H9 (cell line): ENCODE measurements around the gene FCAMR. TPM values are rescaled to one million over a fixed set of nuclear protein-coding genes. Genes with fewer than 3 reads are reported as not detected.

Experiments
- DNase-seq: peaks from one replicate; pipeline ENCODE4 v3.0.0-alpha.2; 2017
- H2AFZ ChIP-seq: one replicate; pipeline ENCODE4 v1.6.1; 2013; ENCODE audit warnings: mild to moderate bottlenecking, low read length, control low read depth, moderate library complexity
- H2AK5ac ChIP-seq: 2 replicates; pipeline ENCODE4 v1.6.1; 2013; ENCODE audit warnings: low read length, control low read depth, mixed read lengths; ENCODE audit not compliant: insufficient read length
- H2BK120ac ChIP-seq: one replicate; pipeline ENCODE4 v1.6.1; 2013; ENCODE audit warnings: low read depth, mild to moderate bottlenecking, low read length, control low read depth, inconsistent platforms; ENCODE audit not compliant: poor library complexity, severe bottlenecking
- H2BK12ac ChIP-seq: 2 replicates; pipeline ENCODE4 v1.6.1; 2013; ENCODE audit warnings: low read length, control low read depth, mixed read lengths, low read depth; ENCODE audit not compliant: insufficient read length
- H2BK15ac ChIP-seq: 2 replicates; pipeline ENCODE4 v1.6.1; 2013; ENCODE audit warnings: low read depth, low read length, control low read depth
- H2BK20ac ChIP-seq: one replicate; pipeline ENCODE4 v1.6.1; 2013; ENCODE audit warnings: low read depth, mild to moderate bottlenecking, low read length, control low read depth, inconsistent platforms; ENCODE audit not compliant: poor library complexity, severe bottlenecking
- H2BK5ac ChIP-seq: 2 replicates; pipeline ENCODE4 v1.6.1; 2013; ENCODE audit warnings: low read length, control low read depth, mixed read lengths; ENCODE audit not compliant: insufficient read length
- H3K14ac ChIP-seq: 2 replicates; pipeline ENCODE4 v1.6.1; 2013; ENCODE audit warnings: low read length, control low read depth; ENCODE audit not compliant: insufficient read depth
- H3K18ac ChIP-seq: 2 replicates; pipeline ENCODE4 v1.6.1; 2013; ENCODE audit warnings: low read depth, mild to moderate bottlenecking, mixed read lengths, low read length, control low read depth; ENCODE audit not compliant: insufficient read length
- H3K23ac ChIP-seq: 2 replicates; pipeline ENCODE4 v1.6.1; 2013; ENCODE audit warnings: low read length, control low read depth, mixed read lengths, low read depth; ENCODE audit not compliant: insufficient read length
- H3K23me2 ChIP-seq: 2 replicates; pipeline ENCODE4 v1.6.1; 2013; ENCODE audit warnings: low read depth, mild to moderate bottlenecking, mixed read lengths, low read length, control low read depth; ENCODE audit not compliant: insufficient read length, poor library complexity, severe bottlenecking
- H3K27ac ChIP-seq: 2 replicates; pipeline ENCODE4 v1.5.1; 2013; ENCODE audit warnings: low read length, control low read depth, mixed read lengths, low read depth; ENCODE audit not compliant: insufficient read length
- H3K27me3 ChIP-seq: 2 replicates; pipeline ENCODE4 v1.6.1; 2013; ENCODE audit warnings: low read length, control low read depth, inconsistent platforms; ENCODE audit not compliant: insufficient read depth
- H3K4ac ChIP-seq: 2 replicates; pipeline ENCODE4 v1.6.1; 2013; ENCODE audit warnings: low read depth, mild to moderate bottlenecking, control low read depth, inconsistent platforms, low read length, moderate library complexity
- H3K4me1 ChIP-seq: 2 replicates; pipeline ENCODE4 v1.6.1; 2013; ENCODE audit warnings: low read length, control low read depth, inconsistent platforms; ENCODE audit not compliant: insufficient read depth
- H3K4me2 ChIP-seq: 2 replicates; pipeline ENCODE4 v1.6.1; 2013; ENCODE audit warnings: low read length, control low read depth, mixed read lengths; ENCODE audit not compliant: insufficient read length, insufficient read depth
- H3K56ac ChIP-seq: 2 replicates; pipeline ENCODE4 v1.6.1; 2013; ENCODE audit warnings: low read depth, mild to moderate bottlenecking, mixed read lengths, low read length, control low read depth; ENCODE audit not compliant: insufficient read length
- H3K79me1 ChIP-seq: 2 replicates; pipeline ENCODE4 v1.6.1; 2013; ENCODE audit warnings: low read depth, mild to moderate bottlenecking, moderate library complexity, low read length, control low read depth, inconsistent platforms; ENCODE audit not compliant: insufficient read depth, poor library complexity, severe bottlenecking
- H3K79me2 ChIP-seq: 2 replicates; pipeline ENCODE4 v1.6.1; 2013; ENCODE audit warnings: low read length, control low read depth, inconsistent platforms; ENCODE audit not compliant: insufficient read depth
- H3K9ac ChIP-seq: 2 replicates; pipeline ENCODE4 v1.6.1; 2013; ENCODE audit warnings: low read length, control low read depth, mixed read lengths; ENCODE audit not compliant: insufficient read length; ENCODE audit errors: extremely low read depth
- H3K9me3 ChIP-seq: one replicate; pipeline ENCODE4 v1.6.1; 2013; ENCODE audit warnings: low read depth, low read length, inconsistent platforms; ENCODE audit not compliant: control insufficient read depth
- H3T11ph ChIP-seq: one replicate; pipeline ENCODE4 v1.6.1; 2013; ENCODE audit warnings: mild to moderate bottlenecking, low read length, control low read depth, inconsistent platforms
- H4K20me1 ChIP-seq: one replicate; pipeline ENCODE4 v1.6.1; 2013; ENCODE audit not compliant: control insufficient read depth, insufficient read length, insufficient read depth
- H4K5ac ChIP-seq: 2 replicates; pipeline ENCODE4 v1.6.1; 2013; ENCODE audit warnings: low read depth, mild to moderate bottlenecking, mixed read lengths, low read length, control low read depth; ENCODE audit not compliant: insufficient read length
- H4K8ac ChIP-seq: replicated peaks from 2 replicates; pipeline ENCODE4 v1.6.1; 2013; ENCODE audit warnings: low read length, control low read depth, mixed read lengths, low read depth; ENCODE audit not compliant: insufficient read length
- H4K91ac ChIP-seq: 2 replicates; pipeline ENCODE4 v1.6.1; 2013; ENCODE audit warnings: low read depth, mild to moderate bottlenecking, moderate library complexity, mixed read lengths, low read length, control low read depth; ENCODE audit not compliant: insufficient read length
- H3K27ac Mint-ChIP-seq, 3 experiments: 2 replicates in 2 of 3; 3 replicates in 1 of 3; pipeline ENCODE4 v1.8.0; 2020 to 2021; ENCODE audit warnings: mixed read lengths in 3 of 3, mild to moderate bottlenecking in 1 of 3, moderate library complexity in 1 of 3
- H3K27me3 Mint-ChIP-seq: 2 replicates; pipeline ENCODE4 v1.8.0; 2021; ENCODE audit warnings: low read depth, mild to moderate bottlenecking, moderate library complexity, mixed read lengths
- H3K36me3 Mint-ChIP-seq, 3 experiments: 2 replicates in 2 of 3; 3 replicates in 1 of 3; pipeline ENCODE4 v1.8.0; 2020 to 2021; ENCODE audit warnings: low read depth in 3 of 3, mixed read lengths in 3 of 3; ENCODE audit not compliant: insufficient read depth in 1 of 3
- H3K4me1 Mint-ChIP-seq, 2 experiments: 2 replicates each; pipeline ENCODE4 v1.8.0; 2020; ENCODE audit warnings: mixed read lengths in 2 of 2
- H3K4me3 Mint-ChIP-seq, 2 experiments: 2 replicates in 1 of 2; 3 replicates in 1 of 2; pipeline ENCODE4 v1.8.0; 2020 to 2021; ENCODE audit warnings: mild to moderate bottlenecking in 2 of 2, mixed read lengths in 2 of 2, moderate library complexity in 1 of 2
- H3K9me3 Mint-ChIP-seq, 2 experiments: 2 replicates in 1 of 2; 3 replicates in 1 of 2; pipeline ENCODE4 v1.8.0; 2020; ENCODE audit warnings: mild to moderate bottlenecking in 2 of 2, mixed read lengths in 2 of 2, moderate library complexity in 1 of 2
- CTCF ChIP-seq: fragments of 200-600 bp; sonication (generic); conservative IDR thresholded peaks from 3 replicates; pipeline ENCODE4 v1.8.0; 2021; ENCODE audit warnings: antibody characterized with exemption, mild to moderate bottlenecking
- WGBS: extraction: QIAGEN DNeasy Blood & Tissue Kit; methylation state at CpG from one replicate; pipeline ENCODE4 v1.1.7; 2013; ENCODE audit warnings: missing lambda C conversion rate, low lambda C conversion rate, mixed read lengths; ENCODE audit not compliant: insufficient read length; ENCODE audit errors: extremely low coverage; 5-methylcytosine and 5-hydroxymethylcytosine counted together
- total RNA-seq: library from RNA; stranded (reverse); gene quantifications from 2 replicates; pipeline ENCODE4 v1.2.1, GENCODE V29; 2021

The FCAMR gene
- total RNA-seq, 1 experiment from 2014 or later: not detected

GRCh38 chr1:206944703-206945102 is 25.6 kb downstream of the FCAMR start:
- Histone ChIP-seq H2AFZ (no peak overlapping the region), H3K9me3 (no peaks in the 10 kb centered on the region), H2BK120ac (no peak overlapping the region), H3K79me1 (no peaks in the 10 kb centered on the region), H3T11ph (no peak overlapping the region), H3K14ac (no peak overlapping the region), H2BK20ac (no peak overlapping the region), H4K8ac (no peak overlapping the region), H2BK5ac (no peak overlapping the region), H3K4ac (no peak overlapping the region), H2BK15ac (no peak overlapping the region), H3K4me2 (no peak overlapping the region), H3K56ac (no peak overlapping the region), H3K27ac (no peak overlapping the region), H4K5ac (no peak overlapping the region), H3K23me2 (no peaks in the 10 kb centered on the region), H4K91ac (no peak overlapping the region), H3K79me2 (no peaks in the 10 kb centered on the region), H3K18ac (no peak overlapping the region), H3K4me1 (no peaks in the 10 kb centered on the region), H3K9ac (no peak overlapping the region), H2BK12ac (no peak overlapping the region), H3K27me3 (no peaks in the 10 kb centered on the region), H3K23ac (no peak overlapping the region), H2AK5ac (no peak overlapping the region), H4K20me1 (no peaks in the 10 kb centered on the region)
- Mint-ChIP-seq H3K36me3 (no peaks in the 10 kb centered on the region; a peak in 1 of 7 replicates), H3K4me3 (no peak overlapping the region), H3K27ac (no peak overlapping the region), H3K4me1 (peaks cover 5 to 7% of the 10 kb centered on the region in 2 experiments; a peak in 3 of 4 replicates), H3K9me3 (no peaks in the 10 kb centered on the region), H3K27me3 (peaks cover 23% of the 10 kb centered on the region)
- TF ChIP-seq CTCF: no peak
- DNase-seq: no peak
- no CpG with 5 or more reads among the region's 5 CpGs for WGBS
